Panc1 (cell line): ENCODE measurements around the gene MCF2. TPM values are rescaled to one million over a fixed set of nuclear protein-coding genes. Genes with fewer than 3 reads are reported as not detected.

Experiments
- ATAC-seq: fragments of 200-7000 bp; cut with Tn5 transposase; 2 replicates; pipeline ENCODE4 v1.9.1; 2020; ENCODE audit warnings: mild to moderate bottlenecking, moderate library complexity
- BruUV-seq: library from RNA; stranded (reverse); fragments of 400-500 nt; replicated peaks from 2 replicates; lab custom pipeline; 2021; lab: Mats Ljungman, UMichigan
- CTCF ChIA-PET: fragments of 300-600 bp; sonication (Branson Sonifier 250); formaldehyde crosslinking; loops from one replicate; lab custom pipeline; 2022; ENCODE audit warnings: antibody characterized with exemption; lab: Charles Lee
- POLR2A ChIA-PET: fragments of 300-600 bp; sonication (Branson Sonifier 250); formaldehyde crosslinking; loops from one replicate; lab custom pipeline; 2022; ENCODE audit warnings: antibody characterized with exemption; lab: Charles Lee
- DNase-seq: peaks from one replicate; pipeline ENCODE4 v3.0.0-alpha.2; 2010; ENCODE audit warnings: low read depth, low spot score
- H3K27ac ChIP-seq: 2 replicates; pipeline ENCODE4 v1.5.1; 2011; ENCODE audit warnings: mild to moderate bottlenecking, low read length, inconsistent platforms
- H3K27me3 ChIP-seq: fragments of 200-500 bp; sonication (Bioruptor generic); 2 replicates; pipeline ENCODE4 v1.6.0; 2014; ENCODE audit warnings: low read length, inconsistent platforms; ENCODE audit not compliant: control insufficient read depth, insufficient read depth
- H3K36me3 ChIP-seq: fragments of 200-500 bp; sonication (Bioruptor generic); 2 replicates; pipeline ENCODE4 v1.5.1; 2014; ENCODE audit warnings: inconsistent platforms, mild to moderate bottlenecking, low read length, moderate library complexity; ENCODE audit not compliant: control insufficient read depth, insufficient read depth
- H3K4me1 ChIP-seq: 2 replicates; pipeline ENCODE4 v1.5.1; 2011; ENCODE audit warnings: inconsistent platforms, mild to moderate bottlenecking, low read length, moderate library complexity; ENCODE audit not compliant: control insufficient read depth, insufficient read depth
- H3K4me3 ChIP-seq, 2 experiments: 2 replicates each; pipeline ENCODE4 v1.5.1; 2011 to 2012; ENCODE audit warnings: low read depth in 2 of 2, low read length in 2 of 2, mild to moderate bottlenecking in 2 of 2, inconsistent platforms in 1 of 2, moderate library complexity in 1 of 2
- H3K9me3 ChIP-seq: fragments of 200-500 bp; sonication (Bioruptor generic); 2 replicates; pipeline ENCODE4 v1.5.1; 2014; ENCODE audit warnings: low read depth, mild to moderate bottlenecking, inconsistent platforms, low read length, moderate library complexity; ENCODE audit not compliant: control insufficient read depth, insufficient read depth
- POLR2AphosphoS5 ChIP-seq: IDR thresholded peaks from 2 replicates; pipeline ENCODE4 v1.6.1; 2012; ENCODE audit warnings: mild to moderate bottlenecking, low read depth, low read length, moderate library complexity
- REST ChIP-seq, 2 experiments: IDR thresholded peaks; 2 replicates each; pipeline ENCODE4 v1.6.1; 2011 to 2012; ENCODE audit warnings: low read depth in 2 of 2, control low read depth in 1 of 2, low read length in 1 of 2, mild to moderate bottlenecking in 1 of 2, moderate library complexity in 1 of 2; ENCODE audit not compliant: insufficient read depth in 1 of 2
- SIN3A ChIP-seq: IDR thresholded peaks from 2 replicates; pipeline ENCODE4 v1.6.1; 2012; ENCODE audit warnings: low read depth, mild to moderate bottlenecking, low read length, moderate library complexity, borderline replicate concordance; ENCODE audit not compliant: insufficient read depth
- TCF7L2 ChIP-seq: IDR thresholded peaks from 2 replicates; pipeline ENCODE4 v1.6.1; 2011; ENCODE audit warnings: mild to moderate bottlenecking, low read depth, low read length, inconsistent platforms
- in situ Hi-C: cut with HindIII; loops from 2 replicates; pipeline ENCODE4 v1.10.0; 2016; ENCODE audit warnings: low sequenced_read_pairs, low pct_unique_long_range_greater_than_20kb
- intact Hi-C: fragments of 100-400 bp; cut with micrococcal nuclease; formaldehyde crosslinking; loops from one replicate; pipeline ENCODE4 v1.10.0; 2022; ENCODE audit not compliant: unreplicated experiment
- total RNA-seq: library from RNA; stranded (reverse); gene quantifications from one replicate; pipeline ENCODE4 v1.2.1, GENCODE V29; 2021; ENCODE audit not compliant: unreplicated experiment
- TF ChIP-seq, protein P1 (sequence below): fragments of 450-650 bp; IDR thresholded peaks from 2 replicates; pipeline ENCODE4 v1.5.1; 2017; ENCODE audit warnings: mild to moderate bottlenecking

Gene MCF2
- total RNA-seq, 1 experiment from 2014 or later = 0.31 TPM

DNA sequence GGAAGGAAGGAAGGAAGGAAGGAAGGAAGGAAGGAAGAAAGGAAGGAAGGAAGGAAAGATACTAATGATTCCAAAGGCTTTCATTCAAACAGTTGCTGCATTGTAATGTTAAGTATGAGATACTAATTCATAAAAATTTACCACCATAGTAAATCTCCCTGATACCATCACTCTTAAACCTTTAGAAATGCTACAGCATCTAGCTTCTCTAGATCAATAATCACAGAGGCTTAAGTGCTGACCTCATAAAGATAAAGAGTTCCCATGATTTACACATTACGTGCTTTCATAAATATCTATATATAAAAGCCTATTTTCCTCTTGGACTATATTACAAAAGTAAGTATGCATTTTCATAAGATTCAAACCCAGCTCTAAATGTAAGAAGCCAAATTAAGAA, 141.0 kb downstream of the MCF2 start:
- ATAC-seq (no peak), DNase-seq (no peak)
- Histone ChIP-seq H3K27ac (no peak overlapping the region), H3K9me3 (no peaks in the 10 kb centered on the region), H3K36me3 (no peaks in the 10 kb centered on the region), H3K27me3 (no peaks in the 10 kb centered on the region), H3K4me3 (no peak overlapping the region), H3K4me1 (no peaks in the 10 kb centered on the region)
- TF ChIP-seq, protein P1, sequence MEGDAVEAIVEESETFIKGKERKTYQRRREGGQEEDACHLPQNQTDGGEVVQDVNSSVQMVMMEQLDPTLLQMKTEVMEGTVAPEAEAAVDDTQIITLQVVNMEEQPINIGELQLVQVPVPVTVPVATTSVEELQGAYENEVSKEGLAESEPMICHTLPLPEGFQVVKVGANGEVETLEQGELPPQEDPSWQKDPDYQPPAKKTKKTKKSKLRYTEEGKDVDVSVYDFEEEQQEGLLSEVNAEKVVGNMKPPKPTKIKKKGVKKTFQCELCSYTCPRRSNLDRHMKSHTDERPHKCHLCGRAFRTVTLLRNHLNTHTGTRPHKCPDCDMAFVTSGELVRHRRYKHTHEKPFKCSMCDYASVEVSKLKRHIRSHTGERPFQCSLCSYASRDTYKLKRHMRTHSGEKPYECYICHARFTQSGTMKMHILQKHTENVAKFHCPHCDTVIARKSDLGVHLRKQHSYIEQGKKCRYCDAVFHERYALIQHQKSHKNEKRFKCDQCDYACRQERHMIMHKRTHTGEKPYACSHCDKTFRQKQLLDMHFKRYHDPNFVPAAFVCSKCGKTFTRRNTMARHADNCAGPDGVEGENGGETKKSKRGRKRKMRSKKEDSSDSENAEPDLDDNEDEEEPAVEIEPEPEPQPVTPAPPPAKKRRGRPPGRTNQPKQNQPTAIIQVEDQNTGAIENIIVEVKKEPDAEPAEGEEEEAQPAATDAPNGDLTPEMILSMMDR = no peak
- TF ChIP-seq REST (IDR thresholded peaks at IDR 0.05; ENCODE audit: insufficient read depth in 1 of 2, low read depth in 2 of 2, low read length in 1 of 2) (no peak), SIN3A (no peak), TCF7L2 (no peak), POLR2AphosphoS5 (no peak)
- no TSS peak for BruUV-seq
- intact Hi-C loops (no loop called here), in situ Hi-C loops (no loop called here)
- POLR2A ChIA-PET = no interaction called here
- CTCF ChIA-PET = no interaction called here

DNA sequence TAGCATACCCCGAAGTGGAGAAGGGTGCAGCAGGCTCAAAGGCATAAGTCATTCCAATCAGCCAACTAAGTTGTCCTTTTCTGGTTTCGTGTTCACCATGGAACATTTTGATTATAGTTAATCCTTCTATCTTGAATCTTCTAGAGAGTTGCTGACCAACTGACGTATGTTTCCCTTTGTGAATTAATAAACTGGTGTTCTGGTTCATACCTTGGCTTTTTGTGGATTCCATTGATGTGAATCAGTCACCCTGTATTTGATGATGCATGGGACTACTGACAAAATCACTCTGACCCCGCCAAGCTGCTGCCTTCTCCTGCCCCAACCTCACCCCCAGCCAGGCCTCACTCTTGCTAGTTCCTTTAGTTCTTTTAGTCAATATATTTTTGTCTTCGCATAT, 144.7 kb downstream of the MCF2 start:
- TF ChIP-seq SIN3A = no peak
- no peak for TF ChIP-seq TCF7L2
- TF ChIP-seq POLR2AphosphoS5 = no peak
- TF ChIP-seq REST (IDR thresholded peaks at IDR 0.05; ENCODE audit: insufficient read depth in 1 of 2, low read depth in 2 of 2, low read length in 1 of 2) = no peak
- no TSS peak for BruUV-seq
- H3K27me3 ChIP-seq = no peaks in the 10 kb centered on the region
- no peaks in the 10 kb centered on the region for H3K9me3 ChIP-seq
- no peak overlapping the region for H3K27ac ChIP-seq
- H3K4me1 ChIP-seq = no peaks in the 10 kb centered on the region
- H3K4me3 ChIP-seq = no peak overlapping the region
- intact Hi-C loops (no loop called here), in situ Hi-C loops (no loop called here)
- ChIA-PET CTCF (no interaction called here), POLR2A (no interaction called here)
- no peaks in the 10 kb centered on the region for H3K36me3 ChIP-seq
- DNase-seq (no peak), ATAC-seq (no peak)
